Stimulated activated naive CD4-positive, alpha-beta T cell (primary cell): ENCODE data around the gene CADM4.
A peak's percentile ranks its signal among the peaks of the same experiment; 100 is the strongest.
"Not testable (repeated sequence)": the region's sequence is repeated elsewhere in the genome, so short reads cannot be mapped to it uniquely, and the experiment has no call there.

Experiments
- DNase-seq, 6 experiments: peaks; one replicate each; lab custom pipeline; 2025; lab: John Stamatoyannopoulos, UW

The CADM4 gene

GRCh38 chr19:43662487-43662886, 22.8 kb upstream of the CADM4 start:
- DNase-seq, result no peak

- no peak for DNase-seq
Observed at GRCh38 chr19:43660971-43661360, 21.3 kb upstream of the CADM4 start.

- DNase-seq, result no peak
Observed at GRCh38 chr19:43660301-43660970, 20.8 kb upstream of the CADM4 start.

GRCh38 chr19:43658494-43658893, 18.8 kb upstream of the CADM4 start:
- no peak for DNase-seq

- no peak for DNase-seq
Observed at GRCh38 chr19:43658001-43658400, 18.4 kb upstream of the CADM4 start.

GRCh38 chr19:43656436-43656835, 16.8 kb upstream of the CADM4 start:
- no peak for DNase-seq

- DNase-seq, result no peak
Observed at GRCh38 chr19:43652546-43652874, 12.9 kb upstream of the CADM4 start.

GRCh38 chr19:43651758-43652545, 12.3 kb upstream of the CADM4 start:
- peak in 3 of 6 experiments; percentile 12 to 21 (median 18) for DNase-seq

- DNase-seq, result not testable (repeated sequence)
Observed at GRCh38 chr19:43650276-43650675, 10.6 kb upstream of the CADM4 start.

- DNase-seq, result no peak
Observed at GRCh38 chr19:43649514-43649913, 9.9 kb upstream of the CADM4 start.

- no peak for DNase-seq
Observed at GRCh38 chr19:43648633-43649032, 9.0 kb upstream of the CADM4 start.

- no peak for DNase-seq
Observed at GRCh38 chr19:43644181-43644580, 4.5 kb upstream of the CADM4 start.

GRCh38 chr19:43643326-43643725, 3.7 kb upstream of the CADM4 start:
- no peak for DNase-seq

GRCh38 chr19:43642531-43642930, 2.9 kb upstream of the CADM4 start:
- DNase-seq, result no peak

- no peak for DNase-seq
Observed at GRCh38 chr19:43641333-43641732, 1.7 kb upstream of the CADM4 start.

GRCh38 chr19:43640424-43640757, 741 bp upstream of the CADM4 start:
- peak in 1 of 6 experiments; percentile 10 for DNase-seq

GRCh38 chr19:43638995-43639518, 593 bp downstream of the CADM4 start:
- DNase-seq, result peak in 1 of 6 experiments; percentile 7

GRCh38 chr19:43638214-43638994, 1.2 kb downstream of the CADM4 start:
- DNase-seq, result peak in 1 of 6 experiments; percentile 7

- DNase-seq, result no peak
Observed at GRCh38 chr19:43636121-43636683, 3.4 kb downstream of the CADM4 start.

- not testable (repeated sequence) for DNase-seq
Observed at GRCh38 chr19:43635561-43635940, 4.1 kb downstream of the CADM4 start.

- no peak for DNase-seq
Observed at GRCh38 chr19:43634872-43635560, 4.6 kb downstream of the CADM4 start.

- DNase-seq, result no peak
Observed at GRCh38 chr19:43634506-43634871, 5.2 kb downstream of the CADM4 start.
